SJSA1 (cell line): ENCODE results near the gene MUC12. TPM values are rescaled to one million over a fixed set of nuclear protein-coding genes. Genes with fewer than 3 reads are reported as not detected.

Experiments used
- DNase-seq, 2 experiments: peaks; one replicate each; pipeline ENCODE4 v3.0.0-alpha.2; 2015 to 2020; ENCODE audit warnings: low spot score in 2 of 2, low read depth in 1 of 2
- H3K27ac ChIP-seq: fragments of 250-450 bp; sonication (Bioruptor Pico); 2 replicates; pipeline ENCODE4 v1.5.1; 2020; ENCODE audit warnings: mild to moderate bottlenecking, moderate library complexity
- H3K27me3 ChIP-seq: fragments of 250-450 bp; sonication (Bioruptor Pico); replicated peaks from 2 replicates; pipeline ENCODE4 v1.5.1; 2020; ENCODE audit warnings: mild to moderate bottlenecking, moderate library complexity
- H3K36me3 ChIP-seq: fragments of 250-450 bp; sonication (Bioruptor Pico); 2 replicates; pipeline ENCODE4 v1.5.1; 2020; ENCODE audit warnings: mild to moderate bottlenecking
- H3K4me1 ChIP-seq: fragments of 250-450 bp; sonication (Bioruptor Pico); replicated peaks from 2 replicates; pipeline ENCODE4 v1.6.1; 2021; ENCODE audit warnings: mild to moderate bottlenecking
- H3K4me3 ChIP-seq: fragments of 250-450 bp; sonication (Bioruptor Pico); 2 replicates; pipeline ENCODE4 v1.5.1; 2020; ENCODE audit warnings: mild to moderate bottlenecking
- H3K9me3 ChIP-seq: fragments of 250-450 bp; sonication (Bioruptor Pico); replicated peaks from 2 replicates; pipeline ENCODE4 v1.5.1; 2020; ENCODE audit warnings: mild to moderate bottlenecking
- total RNA-seq: library from RNA; depleted of rRNA; stranded (reverse); fragments of >200 nt; shearing (Covaris generic); gene quantifications from 2 replicates; pipeline ENCODE4 v1.2.3, GENCODE V29; 2014

Gene MUC12
- total RNA-seq, 1 experiment from 2014 or later, result not detected

- Histone ChIP-seq H3K9me3 (no peaks in the 10 kb centered on the region), H3K27me3 (peaks cover 31% of the 10 kb centered on the region), H3K27ac (no peak within 1 kb of the TSS), H3K4me3 (no peak within 1 kb of the TSS), H3K4me1 (no peaks in the 10 kb centered on the region), H3K36me3 (no peaks in the 10 kb centered on the region)
- DNase-seq, result no peak
Measured at GRCh38 chr7:100949227-100949932, 20.0 kb upstream of the MUC12 start, which contains the start of gene MUC3A. MUC3A (plus strand) TSS chr7:100949534; CDS start chr7:100949625, 91 bp downstream.

- Histone ChIP-seq H3K27me3 (peaks cover 31% of the 10 kb centered on the region), H3K27ac (no peak overlapping the region), H3K4me1 (no peaks in the 10 kb centered on the region), H3K4me3 (no peak overlapping the region), H3K36me3 (no peaks in the 10 kb centered on the region), H3K9me3 (no peaks in the 10 kb centered on the region)
- DNase-seq, result no peak
Measured at GRCh38 chr7:100949933-100950443, 19.4 kb upstream of the MUC12 start.

- no peak for DNase-seq
- Histone ChIP-seq H3K27me3 (peaks cover 29% of the 10 kb centered on the region), H3K4me3 (no peak overlapping the region), H3K9me3 (no peaks in the 10 kb centered on the region), H3K27ac (no peak overlapping the region), H3K36me3 (no peaks in the 10 kb centered on the region), H3K4me1 (no peaks in the 10 kb centered on the region)
Measured at GRCh38 chr7:100951172-100951571, 18.2 kb upstream of the MUC12 start.

GRCh38 chr7:100951888-100952560, 17.3 kb upstream of the MUC12 start:
- no peak overlapping the region for H3K4me3 ChIP-seq
- DNase-seq, result no peak
- H3K4me1 ChIP-seq, result no peaks in the 10 kb centered on the region
- no peaks in the 10 kb centered on the region for H3K36me3 ChIP-seq
- no peak overlapping the region for H3K27ac ChIP-seq
- no peaks in the 10 kb centered on the region for H3K9me3 ChIP-seq
- H3K27me3 ChIP-seq, result peaks cover 29% of the 10 kb centered on the region

GRCh38 chr7:100952641-100953040, 16.7 kb upstream of the MUC12 start:
- Histone ChIP-seq H3K27ac (no peak overlapping the region), H3K27me3 (peaks cover 29% of the 10 kb centered on the region), H3K4me3 (no peak overlapping the region), H3K36me3 (no peaks in the 10 kb centered on the region), H3K4me1 (no peaks in the 10 kb centered on the region), H3K9me3 (no peaks in the 10 kb centered on the region)
- DNase-seq, result no peak

- no peaks in the 10 kb centered on the region for H3K36me3 ChIP-seq
- H3K27me3 ChIP-seq, result peaks cover 14% of the 10 kb centered on the region; the same call in 1 of the 2 replicates
- peak in 1 of 2 experiments; percentile 16 for DNase-seq
- H3K4me3 ChIP-seq, result no peak overlapping the region
- H3K9me3 ChIP-seq, result no peaks in the 10 kb centered on the region
- no peak overlapping the region for H3K27ac ChIP-seq
- no peaks in the 10 kb centered on the region for H3K4me1 ChIP-seq
Measured at GRCh38 chr7:100957832-100958421, 11.4 kb upstream of the MUC12 start.

- Histone ChIP-seq H3K36me3 (no peaks in the 10 kb centered on the region), H3K4me1 (no peaks in the 10 kb centered on the region), H3K9me3 (no peaks in the 10 kb centered on the region), H3K27ac (no peak overlapping the region), H3K4me3 (no peak overlapping the region), H3K27me3 (peaks cover 22% of the 10 kb centered on the region)
- DNase-seq, result no peak
Measured at GRCh38 chr7:100959894-100960293, 9.5 kb upstream of the MUC12 start.

- H3K27me3 ChIP-seq, result peaks cover 49% of the 10 kb centered on the region
- no peaks in the 10 kb centered on the region for H3K36me3 ChIP-seq
- H3K4me1 ChIP-seq, result peaks cover 12% of the 10 kb centered on the region; the same call in 1 of the 2 replicates
- peaks cover 7% of the 10 kb centered on the region for H3K9me3 ChIP-seq
- no peak for DNase-seq
- no peak overlapping the region for H3K27ac ChIP-seq
- H3K4me3 ChIP-seq, result no peak overlapping the region
Measured at GRCh38 chr7:100962537-100962936, 6.8 kb upstream of the MUC12 start.

GRCh38 chr7:100963386-100963785, 6.0 kb upstream of the MUC12 start:
- Histone ChIP-seq H3K9me3 (peaks cover 7% of the 10 kb centered on the region), H3K36me3 (no peaks in the 10 kb centered on the region), H3K4me1 (peaks cover 12% of the 10 kb centered on the region; the same call in 1 of the 2 replicates), H3K4me3 (no peak overlapping the region), H3K27ac (no peak overlapping the region), H3K27me3 (peaks cover 51% of the 10 kb centered on the region)
- no peak for DNase-seq

GRCh38 chr7:100963874-100964273, 5.5 kb upstream of the MUC12 start:
- peaks cover 7% of the 10 kb centered on the region for H3K9me3 ChIP-seq
- peaks cover 12% of the 10 kb centered on the region; the same call in 1 of the 2 replicates for H3K4me1 ChIP-seq
- no peak overlapping the region for H3K27ac ChIP-seq
- H3K36me3 ChIP-seq, result no peaks in the 10 kb centered on the region
- H3K4me3 ChIP-seq, result no peak overlapping the region
- H3K27me3 ChIP-seq, result peaks cover 55% of the 10 kb centered on the region
- no peak for DNase-seq

GRCh38 chr7:100964630-100965029, 4.7 kb upstream of the MUC12 start:
- DNase-seq, result no peak
- Histone ChIP-seq H3K27ac (no peak overlapping the region), H3K36me3 (no peaks in the 10 kb centered on the region), H3K4me1 (peaks cover 12% of the 10 kb centered on the region; the same call in 1 of the 2 replicates), H3K4me3 (no peak overlapping the region), H3K9me3 (peaks cover 7% of the 10 kb centered on the region), H3K27me3 (peaks cover 50% of the 10 kb centered on the region)

- no peaks in the 10 kb centered on the region for H3K36me3 ChIP-seq
- H3K27me3 ChIP-seq, result peaks cover 47% of the 10 kb centered on the region
- H3K4me1 ChIP-seq, result peaks cover 12% of the 10 kb centered on the region; the same call in 1 of the 2 replicates
- no peak for DNase-seq
- H3K4me3 ChIP-seq, result no peak overlapping the region
- no peak overlapping the region for H3K27ac ChIP-seq
- H3K9me3 ChIP-seq, result peaks cover 7% of the 10 kb centered on the region
Measured at GRCh38 chr7:100965045-100965722, 4.2 kb upstream of the MUC12 start.

GRCh38 chr7:100965723-100966541, 3.4 kb upstream of the MUC12 start:
- H3K27ac ChIP-seq, result no peak overlapping the region
- H3K4me3 ChIP-seq, result no peak overlapping the region
- peaks cover 7% of the 10 kb centered on the region for H3K9me3 ChIP-seq
- DNase-seq, result peak; percentile 26 to 76
- H3K4me1 ChIP-seq, result peaks cover 12% of the 10 kb centered on the region; the same call in 1 of the 2 replicates
- H3K36me3 ChIP-seq, result no peaks in the 10 kb centered on the region
- peaks cover 43% of the 10 kb centered on the region for H3K27me3 ChIP-seq
